NT2/D1 (cell line): Measurements from ENCODE around the gene INO80C.

ENCODE experiments used
- DNase-seq: peaks from one replicate; pipeline ENCODE4 v3.0.0-alpha.2; 2011; ENCODE audit warnings: low read depth, low spot score
- H3K27me3 ChIP-seq: 2 replicates; pipeline ENCODE4 v1.6.0; 2011; ENCODE audit warnings: mild to moderate bottlenecking; ENCODE audit not compliant: insufficient read length, insufficient read depth
- H3K36me3 ChIP-seq: 2 replicates; pipeline ENCODE4 v1.6.1; 2011; ENCODE audit warnings: mild to moderate bottlenecking, low read length, mixed read lengths; ENCODE audit not compliant: insufficient read depth, insufficient read length
- H3K4me1 ChIP-seq: 2 replicates; pipeline ENCODE4 v1.5.1; 2011; ENCODE audit not compliant: insufficient read depth, insufficient read length
- H3K4me3 ChIP-seq: 2 replicates; pipeline ENCODE4 v1.5.1; 2011; ENCODE audit warnings: low read depth; ENCODE audit not compliant: insufficient read length
- H3K9ac ChIP-seq: 2 replicates; pipeline ENCODE4 v1.6.0; 2011; ENCODE audit warnings: low read depth; ENCODE audit not compliant: insufficient read length
- H3K9me3 ChIP-seq: 2 replicates; pipeline ENCODE4 v1.5.1; 2011; ENCODE audit warnings: mild to moderate bottlenecking, low read length; ENCODE audit not compliant: insufficient read depth
- SUZ12 ChIP-seq: IDR thresholded peaks from 2 replicates; pipeline ENCODE4 v1.6.1; 2011; ENCODE audit not compliant: insufficient read length, insufficient read depth; ENCODE audit errors: extremely low read depth
- YY1 ChIP-seq: IDR thresholded peaks from 2 replicates; pipeline ENCODE4 v1.6.1; 2011; ENCODE audit not compliant: insufficient read length, insufficient read depth
- ZNF274 ChIP-seq: IDR thresholded peaks from 2 replicates; pipeline ENCODE4 v1.6.1; 2011; ENCODE audit warnings: mild to moderate bottlenecking, low read depth, low read length

The INO80C gene

GRCh38 chr18:35517715-35518114 lies 20.0 kb upstream of the INO80C start:
- DNase-seq = no peak
- Histone ChIP-seq H3K4me3 (no peak overlapping the region), H3K9me3 (no peaks in the 10 kb centered on the region), H3K9ac (no peak overlapping the region), H3K4me1 (peaks cover 4% of the 10 kb centered on the region), H3K36me3 (no peaks in the 10 kb centered on the region), H3K27me3 (no peaks in the 10 kb centered on the region)
- TF ChIP-seq SUZ12 = no peak
- TF ChIP-seq YY1 = no peak
- no peak for TF ChIP-seq ZNF274

- no peak for DNase-seq
- no peak overlapping the region for H3K4me3 ChIP-seq
- no peak overlapping the region for H3K9ac ChIP-seq
- peaks cover 4% of the 10 kb centered on the region for H3K4me1 ChIP-seq
- no peaks in the 10 kb centered on the region for H3K36me3 ChIP-seq
- TF ChIP-seq ZNF274 = no peak
- no peak for TF ChIP-seq SUZ12
- no peak for TF ChIP-seq YY1
- H3K27me3 ChIP-seq = no peaks in the 10 kb centered on the region
- no peaks in the 10 kb centered on the region for H3K9me3 ChIP-seq
Measured at GRCh38 chr18:35516789-35517188, 19.0 kb upstream of the INO80C start.

GRCh38 chr18:35516351-35516750 lies 18.6 kb upstream of the INO80C start:
- Histone ChIP-seq H3K9ac (no peak overlapping the region), H3K36me3 (no peaks in the 10 kb centered on the region), H3K27me3 (no peaks in the 10 kb centered on the region), H3K4me1 (peaks cover 4% of the 10 kb centered on the region), H3K4me3 (no peak overlapping the region), H3K9me3 (no peaks in the 10 kb centered on the region)
- no peak for DNase-seq
- TF ChIP-seq ZNF274 = no peak
- no peak for TF ChIP-seq YY1
- no peak for TF ChIP-seq SUZ12

GRCh38 chr18:35515460-35516130 lies 17.8 kb upstream of the INO80C start:
- Histone ChIP-seq H3K36me3 (no peaks in the 10 kb centered on the region), H3K4me3 (no peak overlapping the region), H3K9ac (no peak overlapping the region), H3K9me3 (no peaks in the 10 kb centered on the region), H3K4me1 (peaks cover 4% of the 10 kb centered on the region), H3K27me3 (no peaks in the 10 kb centered on the region)
- DNase-seq = no peak
- TF ChIP-seq ZNF274 (no peak), SUZ12 (no peak), YY1 (no peak)

- Histone ChIP-seq H3K4me1 (peaks cover 4% of the 10 kb centered on the region), H3K27me3 (no peaks in the 10 kb centered on the region), H3K9me3 (no peaks in the 10 kb centered on the region), H3K36me3 (no peaks in the 10 kb centered on the region), H3K4me3 (no peak overlapping the region), H3K9ac (no peak overlapping the region)
- no peak for DNase-seq
- TF ChIP-seq ZNF274 (no peak), SUZ12 (no peak), YY1 (no peak)
Measured at GRCh38 chr18:35514752-35515459, 17.1 kb upstream of the INO80C start.

- Histone ChIP-seq H3K9me3 (no peaks in the 10 kb centered on the region), H3K9ac (no peak overlapping the region), H3K4me1 (peaks cover 4% of the 10 kb centered on the region), H3K4me3 (no peak overlapping the region), H3K27me3 (no peaks in the 10 kb centered on the region), H3K36me3 (no peaks in the 10 kb centered on the region)
- TF ChIP-seq YY1 = no peak
- TF ChIP-seq ZNF274 = no peak
- no peak for TF ChIP-seq SUZ12
- DNase-seq = no peak
Measured at GRCh38 chr18:35514283-35514682, 16.5 kb upstream of the INO80C start.

- Histone ChIP-seq H3K4me1 (peaks cover 4% of the 10 kb centered on the region), H3K9me3 (no peaks in the 10 kb centered on the region), H3K9ac (no peak overlapping the region), H3K4me3 (no peak overlapping the region), H3K27me3 (no peaks in the 10 kb centered on the region), H3K36me3 (no peaks in the 10 kb centered on the region)
- TF ChIP-seq ZNF274 (no peak), YY1 (no peak), SUZ12 (no peak)
- DNase-seq = no peak
Measured at GRCh38 chr18:35513181-35513936, 15.6 kb upstream of the INO80C start.
